ENCODE results near the gene TCF4. TPM values are rescaled to one million over a fixed set of nuclear protein-coding genes. Genes with fewer than 3 reads are reported as not detected.

Gene TCF4
- polyA plus RNA-seq, 3 donors: 67.7 to 81.1 (median 69.2) TPM

DNA sequence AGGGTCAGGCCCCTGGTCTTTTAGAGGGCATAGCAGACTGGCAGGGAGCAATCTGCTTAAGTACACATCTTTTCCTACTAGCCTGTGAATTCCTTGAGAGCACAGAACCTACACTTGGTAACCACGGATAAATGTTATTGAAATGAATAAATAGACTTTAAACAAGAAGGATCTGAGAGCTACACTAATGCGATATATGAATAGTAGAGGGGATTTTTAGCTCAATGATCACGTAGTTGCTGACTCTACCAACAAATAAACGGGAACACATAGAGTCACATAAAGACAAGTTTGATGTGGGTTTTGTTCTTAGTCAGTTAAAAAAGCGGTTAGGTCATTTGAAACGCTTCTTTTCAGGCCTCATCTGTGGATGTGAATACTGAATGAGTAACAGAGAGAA, 338.4 kb downstream of the TCF4 start:
- no peak for DNase-seq (ENCODE audit: low read depth in 3 of 3, low spot score in 2 of 3)

- DNase-seq (ENCODE audit: low read depth in 3 of 3, low spot score in 2 of 3): no peak
These were observed 339.5 kb downstream of the TCF4 start for GRCh38 chr18:55248495-55248894.

DNA sequence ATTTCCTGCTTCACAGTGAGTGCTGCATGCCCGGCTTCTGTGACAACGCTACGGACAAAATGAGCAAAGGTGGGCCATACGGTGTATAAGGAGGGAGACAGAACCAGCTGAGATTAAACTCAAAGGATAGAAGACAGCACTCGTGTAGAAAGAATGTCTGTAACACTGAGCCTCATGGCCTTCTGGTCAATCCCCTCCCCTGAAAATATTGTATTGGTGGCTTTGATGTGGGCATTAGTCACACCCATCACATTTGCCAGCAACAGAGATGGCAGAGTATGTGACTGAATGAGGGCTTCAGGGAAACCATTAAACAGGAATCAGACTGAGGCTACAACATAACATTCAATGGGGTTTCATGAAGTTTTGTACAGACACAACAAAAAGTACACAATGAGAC, 341.0 kb downstream of the TCF4 start:
- DNase-seq (ENCODE audit: low read depth in 3 of 3, low spot score in 2 of 3): no peak

GRCh38 chr18:55246278-55246677, 341.7 kb downstream of the TCF4 start:
- DNase-seq (ENCODE audit: low read depth in 3 of 3, low spot score in 2 of 3): no peak

GRCh38 chr18:55245211-55245614, 342.8 kb downstream of the TCF4 start:
- no peak for DNase-seq (ENCODE audit: low read depth in 3 of 3, low spot score in 2 of 3)

DNA sequence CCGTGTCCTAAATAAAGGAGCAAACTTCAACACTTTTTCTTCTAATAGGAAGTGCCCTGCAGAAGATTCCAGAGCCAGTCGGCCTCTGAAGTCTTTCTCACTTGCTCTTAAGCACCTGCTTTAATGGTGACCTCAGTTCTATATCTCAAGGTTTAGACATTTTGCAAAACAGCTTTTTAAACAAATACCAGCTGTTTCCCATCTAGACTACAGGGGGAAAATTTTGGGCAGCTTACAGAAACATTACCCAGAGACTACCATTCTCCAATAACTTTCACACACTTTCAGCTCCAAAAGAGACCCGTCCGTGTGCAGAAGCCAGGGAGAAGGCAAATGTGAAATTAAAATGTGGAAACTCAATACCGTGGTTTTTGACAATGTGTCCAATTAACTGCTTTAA, 343.4 kb downstream of the TCF4 start:
- DNase-seq (ENCODE audit: low read depth in 3 of 3, low spot score in 2 of 3): no peak

DNA sequence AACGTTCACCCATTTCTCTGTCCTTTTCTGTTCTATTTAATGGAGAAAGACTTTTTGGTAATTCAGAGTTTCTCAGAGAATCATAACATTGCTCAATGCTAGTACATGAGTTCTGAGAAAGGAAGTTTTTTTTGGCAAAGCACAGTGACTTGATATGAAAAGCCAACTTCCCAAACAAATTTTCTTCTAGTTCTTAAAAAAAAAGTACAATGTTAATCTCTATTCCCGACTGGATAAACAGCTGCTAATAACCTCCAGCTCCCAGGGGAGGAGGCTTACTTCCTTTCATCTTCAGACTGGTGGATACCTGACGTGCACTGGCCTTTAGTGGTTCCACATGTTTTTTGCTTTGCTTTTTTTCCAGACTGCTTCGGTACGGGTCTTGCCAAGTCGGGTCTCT, 344.1 kb downstream of the TCF4 start:
- no peak for DNase-seq (ENCODE audit: low read depth in 3 of 3, low spot score in 2 of 3)

DNA sequence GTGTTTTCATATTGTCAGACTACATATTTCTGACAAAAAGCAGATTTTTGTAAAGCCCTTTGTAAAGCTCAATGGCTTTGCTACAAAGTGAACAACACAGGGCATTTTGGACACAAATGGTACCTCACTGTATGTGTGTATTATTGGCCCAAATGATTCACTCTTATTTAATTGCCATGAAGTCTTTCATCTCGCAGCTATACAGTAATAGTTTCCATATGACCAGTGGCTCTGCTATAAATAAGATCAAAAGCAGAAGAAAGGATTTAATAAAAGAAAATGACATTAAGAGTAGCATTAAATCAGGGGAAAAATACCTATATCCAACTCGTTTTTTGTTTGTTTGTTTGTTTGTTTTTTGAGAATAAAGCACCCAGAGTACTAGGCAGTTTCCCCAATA, 344.7 kb downstream of the TCF4 start:
- DNase-seq (ENCODE audit: low read depth in 3 of 3, low spot score in 2 of 3): no peak

DNA sequence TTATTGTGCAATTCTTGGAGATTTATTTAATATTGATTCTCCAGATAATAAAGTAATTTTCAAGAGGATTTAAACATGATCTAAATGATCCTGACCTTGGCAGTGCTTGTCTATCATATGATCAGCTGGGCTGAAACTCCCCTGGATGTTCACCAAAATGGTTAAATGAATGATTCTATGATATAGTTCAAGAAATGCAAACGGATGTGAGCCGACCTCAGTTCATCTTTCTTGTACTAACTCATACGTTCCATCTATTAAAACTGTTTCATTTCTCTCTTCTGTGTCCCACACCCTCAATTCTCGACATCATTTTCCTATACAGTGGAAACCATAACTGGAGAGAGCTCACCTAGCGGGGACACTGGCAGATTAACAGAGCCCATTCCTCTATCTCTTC, 347.0 kb downstream of the TCF4 start:
- DNase-seq (ENCODE audit: low read depth in 3 of 3, low spot score in 2 of 3): no peak

- no peak for DNase-seq (ENCODE audit: low read depth in 3 of 3, low spot score in 2 of 3)
These were observed 348.3 kb downstream of the TCF4 start for GRCh38 chr18:55239740-55240139.

DNA sequence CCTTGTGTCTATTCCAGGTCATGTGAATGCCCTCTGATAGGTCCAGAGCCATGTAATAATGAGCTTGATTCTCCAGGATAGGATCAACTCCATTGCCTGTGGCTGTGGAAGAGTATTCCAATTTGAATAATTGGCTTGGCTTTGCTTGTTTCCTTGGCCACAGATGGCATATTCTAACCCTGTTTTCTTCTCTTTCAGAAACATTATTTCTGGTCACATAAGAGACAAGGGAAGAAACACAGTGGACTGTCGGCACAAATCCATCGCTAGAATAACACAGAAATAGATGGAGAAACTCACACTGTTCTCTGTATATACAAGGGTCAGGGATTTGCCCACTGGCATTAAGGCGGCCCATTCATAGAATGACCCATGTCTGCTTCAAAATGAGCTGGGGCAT, 350.3 kb downstream of the TCF4 start:
- DNase-seq (ENCODE audit: low read depth in 3 of 3, low spot score in 2 of 3): no peak

DNA sequence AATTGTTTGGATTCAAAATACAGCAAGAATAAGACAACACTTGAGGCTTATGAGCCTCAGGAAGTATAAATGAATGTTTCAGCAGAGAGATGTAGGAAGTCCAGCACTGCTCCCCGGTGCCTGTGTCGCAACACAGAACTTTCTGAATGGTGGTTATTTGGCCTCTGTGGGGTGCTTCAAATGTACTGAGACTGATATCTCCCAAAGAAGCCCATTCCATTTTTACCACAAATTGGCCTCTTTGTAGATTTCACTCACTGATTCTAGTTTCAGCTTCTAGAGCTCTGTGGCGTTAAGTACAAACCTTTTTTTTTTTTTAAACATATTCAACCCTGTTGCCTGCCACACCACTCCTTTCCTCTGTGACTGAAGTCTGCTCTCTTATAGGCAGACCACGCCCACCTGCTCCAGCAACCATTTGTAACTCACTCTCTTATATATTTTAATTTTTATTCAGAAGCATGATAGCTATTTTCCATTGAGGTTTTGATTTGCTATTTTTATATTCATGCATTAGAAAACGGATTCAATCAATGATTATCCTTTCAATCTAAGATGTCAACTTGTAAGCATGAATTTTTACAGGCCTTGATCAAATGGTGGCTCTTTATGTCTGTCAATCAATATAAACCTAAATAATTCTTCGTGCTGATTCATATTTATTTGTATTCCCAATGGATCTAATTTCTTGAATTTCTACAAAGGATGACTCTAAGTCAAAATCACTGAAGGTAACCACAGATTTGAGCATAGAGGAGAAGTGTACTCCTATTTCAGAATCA, 351.7 kb downstream of the TCF4 start:
- no peak for DNase-seq (ENCODE audit: low read depth in 3 of 3, low spot score in 2 of 3)

DNA sequence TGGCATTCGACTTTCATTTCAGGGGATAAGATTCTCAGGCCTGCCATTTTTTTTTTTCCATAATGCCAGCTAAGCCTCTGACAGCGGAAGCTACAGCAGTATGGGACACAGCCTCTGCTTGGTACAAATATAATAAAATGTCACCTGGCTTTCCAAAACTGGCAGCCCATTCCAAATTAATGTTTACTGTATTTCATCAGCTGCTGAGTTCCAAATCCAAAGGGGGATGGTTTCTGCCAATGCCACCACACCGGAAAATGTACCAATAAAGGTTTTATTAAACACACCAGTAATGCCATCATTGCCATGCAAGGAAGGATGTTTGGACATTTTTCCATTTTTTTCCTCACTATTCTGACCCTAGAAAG, 352.9 kb downstream of the TCF4 start:
- DNase-seq (ENCODE audit: low read depth in 3 of 3, low spot score in 2 of 3): no peak

DNA sequence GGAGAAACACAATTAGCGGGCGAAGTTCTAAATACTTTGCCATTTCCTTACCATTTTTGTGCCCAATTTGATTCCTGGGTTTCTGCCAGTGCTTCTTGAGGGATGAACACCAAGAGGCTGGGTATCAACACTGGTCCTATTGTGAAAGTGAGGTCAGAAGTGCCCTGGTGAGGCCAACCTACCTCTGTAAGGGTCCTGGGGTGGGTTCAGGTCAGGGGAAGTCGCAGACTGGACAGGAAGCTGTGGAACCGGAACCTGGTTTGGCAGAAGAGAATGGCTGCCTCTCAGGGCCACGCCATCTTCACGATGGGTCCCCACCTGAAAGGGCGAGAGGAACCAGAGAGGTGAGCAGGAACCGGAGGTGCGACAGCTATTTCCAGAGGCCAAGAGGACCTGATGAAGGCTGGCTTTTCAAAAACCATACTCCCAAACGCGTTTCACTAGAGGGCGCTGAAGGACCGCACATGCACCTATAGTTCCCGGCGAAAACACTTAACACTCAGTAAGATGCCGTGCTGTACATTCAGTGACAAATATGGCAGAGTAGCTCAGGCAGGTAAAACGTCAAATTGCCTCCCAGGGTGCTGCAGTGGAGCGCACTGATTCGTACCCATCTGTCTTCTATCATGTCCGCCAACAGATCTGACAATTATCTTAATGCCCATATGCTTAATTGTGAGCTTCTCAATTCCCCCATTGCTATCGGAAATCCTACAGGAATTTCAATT, 353.5 kb downstream of the TCF4 start:
- DNase-seq (ENCODE audit: low read depth in 3 of 3, low spot score in 2 of 3): peak in 2 of 3 donors; percentile 71 to 76

DNA sequence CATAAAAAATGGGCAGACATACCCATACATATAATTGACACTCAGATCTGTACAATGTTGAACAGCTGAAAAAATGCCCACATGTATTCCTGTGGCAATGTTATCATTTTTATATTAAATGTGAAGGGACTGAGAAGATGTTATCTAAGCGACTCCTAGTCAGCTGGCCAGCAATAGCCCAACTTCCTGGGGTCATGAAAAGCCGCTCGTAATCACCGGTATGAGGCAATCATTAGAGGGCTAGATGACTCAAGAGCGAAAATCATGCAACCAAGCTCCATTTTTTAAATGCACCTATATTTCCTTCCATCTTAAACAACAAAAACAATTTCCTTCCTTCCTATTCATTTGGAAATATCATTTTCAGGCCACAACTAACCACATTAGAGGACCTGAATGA, 354.1 kb downstream of the TCF4 start:
- DNase-seq (ENCODE audit: low read depth in 3 of 3, low spot score in 2 of 3): no peak

GRCh38 chr18:55232506-55232905, 355.5 kb downstream of the TCF4 start:
- no peak for DNase-seq (ENCODE audit: low read depth in 3 of 3, low spot score in 2 of 3)

GRCh38 chr18:55229682-55230081, 358.3 kb downstream of the TCF4 start:
- no peak for DNase-seq (ENCODE audit: low read depth in 3 of 3, low spot score in 2 of 3)

DNA sequence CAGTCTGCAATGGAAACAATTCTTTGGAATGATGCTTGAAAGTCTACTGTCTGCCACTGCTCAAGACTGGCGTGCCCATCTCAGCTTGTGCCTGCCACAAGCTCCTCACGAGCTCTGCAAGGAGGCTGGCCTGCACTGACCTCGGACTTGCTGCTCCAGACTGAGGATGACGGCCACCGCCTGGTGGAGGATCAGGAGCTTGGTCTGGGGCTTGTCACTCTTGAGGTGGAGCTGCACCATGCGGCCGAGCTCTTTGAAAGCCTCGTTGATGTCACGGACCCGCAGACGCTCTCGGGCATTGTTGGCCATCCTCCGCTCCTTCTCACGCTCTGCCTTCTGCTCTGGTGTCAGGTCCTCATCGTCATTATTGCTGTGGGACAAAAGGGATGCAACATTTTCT, 359.3 kb downstream of the TCF4 start:
- no peak for DNase-seq (ENCODE audit: low read depth in 3 of 3, low spot score in 2 of 3)

GRCh38 chr18:55228191-55228590, 359.8 kb downstream of the TCF4 start:
- DNase-seq (ENCODE audit: low read depth in 3 of 3, low spot score in 2 of 3): no peak

DNA sequence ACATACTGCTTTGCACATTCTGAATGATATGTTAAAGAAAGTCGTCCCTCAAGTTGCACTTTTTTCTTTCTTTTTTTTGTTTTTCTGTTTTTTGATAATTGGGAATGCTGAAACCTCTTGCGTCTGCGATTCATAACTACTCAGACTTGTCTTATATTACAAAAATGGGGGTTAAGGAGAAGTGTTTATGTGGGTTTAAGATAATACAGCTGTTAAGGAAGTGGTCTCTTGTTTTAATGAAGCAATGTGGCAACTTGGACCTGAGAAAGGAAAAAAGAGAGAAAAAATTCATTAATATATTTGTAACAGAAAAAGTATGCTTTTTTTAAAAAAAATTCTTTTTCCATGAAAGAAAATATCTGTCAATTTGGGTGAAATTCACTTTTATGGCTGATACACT, 360.2 kb downstream of the TCF4 start:
- DNase-seq (ENCODE audit: low read depth in 3 of 3, low spot score in 2 of 3): no peak

DNA sequence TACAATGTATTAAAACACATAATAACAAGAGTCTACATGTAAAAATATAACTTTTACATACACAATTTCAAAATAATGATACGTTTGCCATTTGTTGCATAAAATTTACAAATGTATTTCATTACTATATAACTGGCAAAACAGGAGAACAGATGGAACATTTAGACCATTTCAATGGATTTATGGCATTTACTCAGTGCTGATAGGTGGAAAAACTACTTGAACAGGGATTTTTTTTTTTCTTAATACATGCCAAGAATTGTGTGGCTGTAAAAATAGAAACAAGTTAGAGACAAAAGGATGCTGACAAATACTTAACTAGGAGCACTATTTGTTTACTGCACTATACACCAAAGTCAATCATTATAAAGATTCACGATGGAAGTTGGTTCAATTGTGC, 361.9 kb downstream of the TCF4 start:
- DNase-seq (ENCODE audit: low read depth in 3 of 3, low spot score in 2 of 3): no peak

GRCh38 chr18:55224086-55224625, 363.8 kb downstream of the TCF4 start:
- no peak for DNase-seq (ENCODE audit: low read depth in 3 of 3, low spot score in 2 of 3)

Data from right renal cortex interstitium (tissue), 3 donors.